Activated CD8-positive, alpha-beta memory T cell treated with anti-CD3 and anti-CD28 coated beads for 4 hours (primary cell): ENCODE data around the gene ASTN2.

ENCODE experiments used
- DNase-seq, 2 donors: peaks; one replicate each; pipeline ENCODE4 v3.0.0-alpha.2; 2020; ENCODE audit warnings: low read depth in 2 of 2

ASTN2 gene

GRCh38 chr9:117250610-117251215 is 164.1 kb downstream of the ASTN2 start:
- no peak for DNase-seq

DNA sequence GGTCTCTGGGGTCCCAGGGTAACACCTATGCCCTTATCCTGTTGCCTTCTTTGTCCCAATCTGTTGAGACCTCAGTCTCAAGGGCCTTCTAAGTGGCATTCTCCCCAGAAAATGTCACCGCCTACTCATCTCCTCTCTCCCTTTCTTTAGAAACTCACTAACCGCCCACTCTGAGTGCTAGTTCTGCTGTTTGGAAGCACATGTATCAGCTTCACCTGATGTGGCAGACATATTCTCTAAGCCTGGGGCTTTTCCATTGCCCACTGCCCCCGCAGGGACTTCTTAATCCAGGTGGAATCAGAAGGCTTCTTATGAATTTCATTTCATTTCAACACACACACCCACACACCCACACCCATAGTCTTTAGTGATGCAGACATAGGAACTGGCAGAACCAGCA is 165.1 kb downstream of the ASTN2 start:
- no peak for DNase-seq

- no peak for DNase-seq
These were observed 167.6 kb downstream of the ASTN2 start for GRCh38 chr9:117247266-117247665.

DNA sequence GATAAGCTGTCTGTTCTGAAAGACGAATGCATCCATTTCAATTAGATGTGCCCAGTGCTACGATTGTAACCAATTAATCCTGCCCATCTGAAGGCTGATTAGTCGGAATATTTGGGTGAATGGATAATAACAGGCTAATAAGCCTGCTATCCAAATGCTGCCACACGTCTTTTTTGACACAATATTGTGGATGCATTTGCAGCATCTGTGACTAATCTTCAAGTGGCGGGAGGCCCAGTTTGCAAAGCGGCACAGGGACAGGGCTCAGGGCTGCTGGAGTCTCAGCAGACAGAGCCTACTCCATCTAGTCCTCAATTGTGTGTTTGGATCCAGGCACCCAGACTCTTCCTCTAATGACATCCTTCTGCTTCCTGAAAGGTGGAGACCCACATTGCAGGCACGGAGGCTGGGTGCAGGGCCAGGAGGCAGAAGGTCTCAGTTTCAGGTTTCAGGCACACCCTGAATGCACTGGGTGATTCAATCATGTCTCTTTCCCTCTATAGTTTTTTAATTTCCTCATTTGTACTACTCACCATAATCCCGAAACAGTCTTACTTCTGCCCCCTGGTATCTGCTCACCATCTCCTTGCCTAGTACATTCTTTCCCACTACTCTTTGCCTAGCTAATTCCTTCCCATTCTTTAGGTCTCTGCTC is 169.6 kb downstream of the ASTN2 start:
- DNase-seq, result no peak

DNA sequence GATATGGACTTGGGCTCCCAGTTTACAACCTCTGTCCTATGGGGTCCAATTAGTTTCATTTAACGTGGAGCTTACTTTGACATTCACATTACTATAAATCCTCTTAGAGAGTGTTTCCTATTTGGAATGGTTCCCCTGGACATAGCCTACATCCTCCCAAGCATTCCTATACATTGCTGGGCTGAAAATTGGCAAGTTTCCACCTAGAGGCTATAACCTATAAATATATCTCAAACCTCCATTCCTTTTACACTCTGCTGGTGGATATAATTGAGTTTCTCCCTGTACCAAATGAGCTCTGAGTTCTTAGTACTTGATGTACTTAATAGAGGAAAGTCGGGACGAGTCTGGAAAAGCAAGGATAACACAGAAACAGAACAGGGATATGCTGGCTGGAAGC is 172.8 kb downstream of the ASTN2 start:
- no peak for DNase-seq

- DNase-seq, result no peak
These were observed 175.4 kb downstream of the ASTN2 start for GRCh38 chr9:117239428-117239827.

DNA sequence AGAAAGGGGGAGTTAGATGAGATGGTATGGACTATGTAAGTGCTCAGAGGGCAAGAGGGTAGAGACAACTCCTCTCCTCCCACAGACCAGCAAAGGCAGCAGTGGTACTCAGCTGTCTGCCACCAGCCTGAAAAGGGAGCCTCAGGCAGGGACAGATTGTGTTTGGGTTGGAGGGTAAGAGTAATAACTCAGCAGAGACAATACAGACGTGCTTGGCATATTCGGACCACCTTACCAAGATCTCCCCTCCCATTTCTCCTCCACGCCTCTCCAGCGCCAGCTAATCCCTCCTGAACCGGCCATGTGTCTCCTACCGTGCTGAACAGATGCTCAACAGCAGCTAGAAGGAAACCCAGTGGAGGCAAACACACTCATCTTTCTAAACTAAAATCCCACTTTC is 180.8 kb downstream of the ASTN2 start:
- DNase-seq, result no peak

- DNase-seq, result no peak
These were observed 181.8 kb downstream of the ASTN2 start for GRCh38 chr9:117233016-117233415.

GRCh38 chr9:117232281-117232680 is 182.6 kb downstream of the ASTN2 start:
- DNase-seq, result no peak

DNA sequence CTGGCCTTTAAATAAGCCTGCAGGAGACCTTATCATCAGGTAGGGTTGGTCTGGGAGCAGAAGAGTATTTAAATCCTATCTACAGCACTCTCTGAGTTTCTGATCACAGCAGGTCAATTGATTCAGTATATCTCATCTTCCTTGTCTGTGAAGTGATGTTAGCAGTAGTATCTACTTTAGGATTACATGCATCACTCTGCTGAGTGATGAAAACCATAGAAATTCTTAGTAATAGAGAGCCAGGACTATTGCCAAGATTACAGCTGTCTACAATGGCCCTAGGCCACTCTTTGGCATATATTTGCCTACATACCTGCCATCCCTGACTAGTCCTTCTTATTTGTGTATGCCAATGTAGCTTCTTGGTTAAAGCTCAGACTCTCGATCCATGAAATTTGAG is 183.8 kb downstream of the ASTN2 start:
- DNase-seq, result no peak

DNA sequence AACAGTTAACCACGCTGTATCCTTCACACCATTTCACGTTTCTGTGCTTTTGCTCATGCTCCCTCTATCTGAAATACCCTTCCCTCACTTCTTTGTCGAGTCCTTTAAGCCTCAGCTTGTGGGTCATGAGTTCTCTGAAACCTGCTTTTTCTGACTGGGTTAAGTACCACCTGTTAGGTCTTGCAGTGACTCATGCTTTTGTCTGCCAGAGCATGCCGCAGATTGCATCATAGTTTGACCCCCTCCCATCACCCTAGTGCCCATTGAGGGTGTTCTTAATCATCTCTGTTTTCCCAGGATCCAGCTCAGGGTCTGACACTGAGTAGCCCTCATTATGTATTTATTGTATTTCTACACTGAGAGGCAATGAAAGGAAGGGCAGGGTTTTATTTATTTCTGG is 190.2 kb downstream of the ASTN2 start:
- no peak for DNase-seq

DNA sequence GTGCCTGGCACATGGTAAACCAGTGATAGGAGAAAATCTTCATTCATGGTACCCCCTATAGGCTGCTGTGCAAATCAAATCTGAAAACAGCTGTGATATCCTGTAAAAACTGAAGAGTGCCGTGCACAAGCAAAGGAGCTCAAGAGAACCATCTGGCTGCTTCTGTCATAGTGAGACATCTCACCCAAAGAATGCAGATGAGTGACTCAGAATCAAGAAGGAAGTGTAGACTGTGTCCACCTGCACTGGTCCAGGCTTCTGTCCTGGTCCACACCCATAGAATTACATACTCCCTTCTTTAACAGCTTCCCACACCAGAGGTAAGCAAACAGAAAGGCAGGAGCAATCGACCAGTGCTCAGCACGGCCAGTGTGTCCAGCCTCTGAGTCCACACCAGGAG is 195.9 kb downstream of the ASTN2 start:
- DNase-seq, result no peak

DNA sequence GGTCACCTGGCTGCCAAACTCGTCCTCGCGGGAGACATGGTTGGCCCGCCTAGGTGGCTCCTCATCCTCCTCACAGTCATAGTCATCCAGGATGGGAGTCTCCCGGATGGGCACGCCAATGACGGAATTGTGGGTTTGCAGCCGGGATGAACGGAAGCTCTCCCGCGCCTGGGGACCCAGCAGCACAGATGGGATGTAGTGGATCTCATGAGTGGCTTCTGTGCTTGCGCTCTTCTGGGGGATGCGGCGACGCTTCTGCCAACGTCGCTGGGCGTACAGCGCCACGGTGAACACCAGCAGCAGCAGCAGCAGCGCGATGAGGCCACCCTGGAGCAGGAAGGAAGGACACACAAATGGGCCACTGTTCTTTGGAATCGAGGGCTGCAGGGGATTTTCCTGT is 200.4 kb downstream of the ASTN2 start:
- DNase-seq, result no peak

DNA sequence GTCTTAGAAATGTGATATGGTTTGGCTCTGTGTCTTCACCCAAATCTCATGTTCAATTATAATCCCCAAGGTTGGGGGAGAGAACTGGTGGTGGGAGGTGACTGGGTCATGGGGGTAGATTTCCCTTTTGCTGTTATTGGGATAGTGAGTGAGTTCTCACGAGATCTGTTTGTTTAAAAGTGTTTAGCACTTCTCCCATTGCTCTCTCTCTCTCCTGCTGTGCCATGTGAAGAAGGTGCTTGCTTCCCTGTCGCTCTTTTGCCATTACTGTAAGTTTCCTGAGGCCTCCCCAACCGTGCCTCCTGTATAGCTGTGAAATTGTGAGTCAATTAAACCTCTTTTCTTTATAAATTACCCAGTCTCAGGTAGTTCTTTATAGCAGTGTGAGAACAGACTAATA is 203.6 kb downstream of the ASTN2 start:
- no peak for DNase-seq

- DNase-seq, result no peak
These were observed 209.1 kb downstream of the ASTN2 start for GRCh38 chr9:117205806-117206205.

DNA sequence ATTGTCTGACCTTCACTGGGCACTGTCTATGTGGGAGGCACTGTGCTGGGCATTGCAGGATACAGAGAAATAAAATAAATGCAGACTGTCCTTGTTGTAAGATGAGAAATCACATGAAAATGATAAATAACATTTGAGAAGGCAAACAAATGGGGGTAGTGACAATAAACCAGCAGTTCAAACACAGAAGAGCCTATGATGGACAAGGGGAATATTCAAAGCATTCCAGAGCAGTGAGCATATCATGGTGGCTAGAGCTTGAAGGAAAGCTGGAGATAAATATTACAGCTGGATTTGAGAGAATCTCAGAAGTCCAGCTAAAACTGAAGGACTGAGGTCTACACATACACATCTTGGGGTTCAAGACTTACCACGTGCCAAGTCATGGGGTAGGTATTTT is 209.9 kb downstream of the ASTN2 start:
- DNase-seq, result no peak

- no peak for DNase-seq
These were observed 223.2 kb downstream of the ASTN2 start for GRCh38 chr9:117191504-117192261.

GRCh38 chr9:117189121-117189520 is 225.7 kb downstream of the ASTN2 start:
- no peak for DNase-seq

DNA sequence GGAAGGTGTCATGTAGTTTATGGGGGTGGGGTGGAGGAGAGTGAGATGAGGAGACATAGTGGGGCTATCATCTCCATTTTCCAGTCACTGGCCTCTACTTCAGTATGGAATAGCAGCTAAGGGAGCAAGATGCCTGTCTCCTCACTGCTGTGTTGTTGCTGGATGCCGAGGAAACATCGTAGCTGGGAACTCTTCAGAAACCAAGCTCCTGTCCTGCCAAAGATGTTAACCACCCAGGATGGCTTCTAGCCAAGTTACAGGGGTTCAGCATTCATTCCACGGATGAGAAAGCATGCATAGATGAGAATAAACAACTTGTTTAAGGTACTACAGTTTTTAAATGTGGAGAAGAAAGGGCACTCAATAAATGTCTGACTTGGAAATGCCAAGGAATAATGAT is 226.5 kb downstream of the ASTN2 start:
- DNase-seq, result no peak

DNA sequence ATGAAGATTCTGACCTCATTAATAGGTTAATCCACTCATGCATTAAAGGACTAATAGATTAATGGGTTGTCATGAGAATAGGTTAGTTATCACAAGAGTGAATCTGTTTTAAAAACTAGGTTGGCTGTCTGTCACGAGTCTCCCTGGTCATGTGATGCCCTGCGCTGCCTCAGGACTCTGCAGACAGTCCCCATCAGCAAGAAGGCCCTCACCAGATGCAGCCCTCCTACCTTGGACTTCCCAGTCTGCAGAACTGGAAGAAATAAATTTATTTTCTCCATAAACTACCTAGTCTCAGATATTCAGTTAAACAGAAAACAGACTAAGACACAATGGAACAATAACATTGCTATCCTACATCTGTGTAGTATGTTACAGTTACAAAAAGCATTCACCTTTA is 227.4 kb downstream of the ASTN2 start:
- DNase-seq, result no peak

GRCh38 chr9:117184173-117184572 is 230.7 kb downstream of the ASTN2 start:
- no peak for DNase-seq

DNA sequence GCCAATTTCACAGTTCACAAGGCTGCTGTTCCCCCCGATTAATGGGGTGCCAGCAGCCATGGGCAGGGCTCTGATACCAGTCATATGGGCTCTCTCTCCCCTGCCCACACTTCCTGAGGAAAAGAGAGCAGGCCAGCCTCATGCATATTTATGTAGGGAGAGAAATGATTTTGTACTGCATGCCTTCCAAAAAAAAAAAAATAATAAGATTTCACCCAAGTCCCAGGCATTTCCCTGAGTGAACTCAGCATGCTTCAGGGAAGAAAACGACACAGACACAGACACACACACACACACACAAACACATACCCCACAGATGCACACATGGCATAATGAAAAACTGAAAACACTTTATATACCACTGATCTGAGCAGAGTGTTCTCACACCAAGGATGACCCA is 232.8 kb downstream of the ASTN2 start:
- DNase-seq, result no peak

DNA sequence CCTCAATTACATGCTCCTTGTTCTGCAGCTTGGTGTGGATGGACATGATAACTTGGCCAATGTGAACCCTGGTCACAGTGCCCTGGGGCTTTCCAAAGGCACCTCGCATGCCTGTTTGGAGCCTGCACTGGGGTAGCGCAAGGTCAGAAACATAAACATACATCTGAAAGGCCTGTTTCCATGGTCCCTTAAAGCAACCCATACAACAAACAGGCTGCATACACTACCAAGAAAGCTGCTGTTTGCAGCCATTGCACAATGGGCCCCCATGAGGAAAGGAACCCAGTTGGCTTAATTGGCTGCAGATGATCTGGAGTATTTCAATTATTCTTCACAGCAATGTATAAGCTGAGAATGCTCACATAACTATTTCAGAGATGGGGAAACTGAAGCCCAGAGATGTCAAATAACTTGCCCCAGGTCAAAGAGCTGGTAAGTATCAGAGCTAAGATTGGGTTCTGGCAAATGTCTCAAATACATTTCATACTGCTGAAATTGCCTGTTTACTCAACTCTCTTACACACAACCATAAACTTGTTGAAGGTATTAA is 233.9 kb downstream of the ASTN2 start:
- no peak for DNase-seq
